GM12874 (cell line): ENCODE results near the gene TMEM187.

Experiments
- CTCF ChIP-seq: IDR thresholded peaks from 2 replicates; pipeline ENCODE4 v1.5.1; 2011; ENCODE audit warnings: low read depth, mild to moderate bottlenecking, control low read depth, low read length, moderate library complexity; ENCODE audit not compliant: insufficient read depth

The TMEM187 gene

GRCh38 chrX:153926858-153927671 is 45.5 kb upstream of the TMEM187 start:
- TF ChIP-seq CTCF, result 0 out of 2 replicates have a peak, but pooled peaks have one; percentile 1

- TF ChIP-seq CTCF, result no peak
Observed at GRCh38 chrX:153927672-153927921, 45.0 kb upstream of the TMEM187 start.

- TF ChIP-seq CTCF, result no peak
Observed at GRCh38 chrX:153927922-153928760, 44.4 kb upstream of the TMEM187 start.

GRCh38 chrX:153928846-153929245 is 43.7 kb upstream of the TMEM187 start:
- no peak for TF ChIP-seq CTCF

GRCh38 chrX:153929576-153929975 is 43.0 kb upstream of the TMEM187 start:
- no peak for TF ChIP-seq CTCF

GRCh38 chrX:153930011-153930910 is 42.3 kb upstream of the TMEM187 start:
- TF ChIP-seq CTCF, result no peak

GRCh38 chrX:153931151-153931550 is 41.4 kb upstream of the TMEM187 start:
- no peak for TF ChIP-seq CTCF
